ENCODE measurements around the gene TMC3. TPM values are rescaled to one million over a fixed set of nuclear protein-coding genes. Genes with fewer than 3 reads are reported as not detected.

Gene TMC3
- total and polyA plus RNA-seq, 7 donors = not detected

GRCh38 chr15:81322676-81323253 lies 51.2 kb downstream of the TMC3 start:
- Histone ChIP-seq H3K27ac (no peak overlapping the region), H3K27me3 (ENCODE audit: insufficient read depth in 3 of 3, low read length in 2 of 3) (no peaks in the 10 kb centered on the region), H3K4me3 (no peak overlapping the region), H3K9me3 (no peaks in the 10 kb centered on the region), H3K4me1 (no peaks in the 10 kb centered on the region), H3K36me3 (ENCODE audit: insufficient read depth in 1 of 2, low read depth in 1 of 2) (peaks cover 0 to 7% of the 10 kb centered on the region in 2 donors)
- ATAC-seq = no peak
- TF ChIP-seq, protein P1, sequence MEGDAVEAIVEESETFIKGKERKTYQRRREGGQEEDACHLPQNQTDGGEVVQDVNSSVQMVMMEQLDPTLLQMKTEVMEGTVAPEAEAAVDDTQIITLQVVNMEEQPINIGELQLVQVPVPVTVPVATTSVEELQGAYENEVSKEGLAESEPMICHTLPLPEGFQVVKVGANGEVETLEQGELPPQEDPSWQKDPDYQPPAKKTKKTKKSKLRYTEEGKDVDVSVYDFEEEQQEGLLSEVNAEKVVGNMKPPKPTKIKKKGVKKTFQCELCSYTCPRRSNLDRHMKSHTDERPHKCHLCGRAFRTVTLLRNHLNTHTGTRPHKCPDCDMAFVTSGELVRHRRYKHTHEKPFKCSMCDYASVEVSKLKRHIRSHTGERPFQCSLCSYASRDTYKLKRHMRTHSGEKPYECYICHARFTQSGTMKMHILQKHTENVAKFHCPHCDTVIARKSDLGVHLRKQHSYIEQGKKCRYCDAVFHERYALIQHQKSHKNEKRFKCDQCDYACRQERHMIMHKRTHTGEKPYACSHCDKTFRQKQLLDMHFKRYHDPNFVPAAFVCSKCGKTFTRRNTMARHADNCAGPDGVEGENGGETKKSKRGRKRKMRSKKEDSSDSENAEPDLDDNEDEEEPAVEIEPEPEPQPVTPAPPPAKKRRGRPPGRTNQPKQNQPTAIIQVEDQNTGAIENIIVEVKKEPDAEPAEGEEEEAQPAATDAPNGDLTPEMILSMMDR (IDR thresholded peaks at IDR 0.05) = no peak
- intact Hi-C loops (cut with DNase I) = no loop called here
- WGBS, 3 donors = 83 to 88% (median 87%) methylated on average over 6 of the region's 6 CpGs
- DNase-seq = no peak

DNA sequence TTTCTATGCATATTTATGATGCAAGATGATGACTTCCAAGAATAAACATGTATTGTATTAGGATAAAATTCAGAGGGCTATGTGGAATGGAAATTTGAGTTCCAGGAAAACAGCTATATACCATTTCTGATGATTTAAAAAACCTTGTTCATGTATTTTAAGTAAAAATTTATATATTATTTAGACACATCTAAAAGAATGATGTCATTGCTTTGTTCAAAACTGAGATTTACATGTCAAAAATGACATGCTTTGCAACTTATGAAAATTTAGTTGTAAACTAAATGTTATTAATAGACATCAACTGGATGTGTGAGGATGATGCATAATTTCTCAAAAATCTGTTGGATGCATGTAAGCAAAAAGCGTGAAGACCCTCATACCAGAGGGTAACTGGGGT lies 52.3 kb downstream of the TMC3 start:
- no peaks in the 10 kb centered on the region for H3K4me1 ChIP-seq
- no peaks in the 10 kb centered on the region for H3K27me3 ChIP-seq (ENCODE audit: insufficient read depth in 3 of 3, low read length in 2 of 3)
- intact Hi-C loops (cut with DNase I) = no loop called here
- WGBS, 3 donors = 96 to 100% (median 96%) methylated on average over 1 of the region's 1 CpG
- H3K9me3 ChIP-seq = no peaks in the 10 kb centered on the region
- ATAC-seq = no peak
- TF ChIP-seq, protein P1 (IDR thresholded peaks at IDR 0.05) = no peak
- peaks cover 0 to 8% of the 10 kb centered on the region in 2 donors for H3K36me3 ChIP-seq (ENCODE audit: insufficient read depth in 1 of 2, low read depth in 1 of 2)
- no peak overlapping the region for H3K4me3 ChIP-seq
- no peak for DNase-seq
- H3K27ac ChIP-seq = no peak overlapping the region

DNA sequence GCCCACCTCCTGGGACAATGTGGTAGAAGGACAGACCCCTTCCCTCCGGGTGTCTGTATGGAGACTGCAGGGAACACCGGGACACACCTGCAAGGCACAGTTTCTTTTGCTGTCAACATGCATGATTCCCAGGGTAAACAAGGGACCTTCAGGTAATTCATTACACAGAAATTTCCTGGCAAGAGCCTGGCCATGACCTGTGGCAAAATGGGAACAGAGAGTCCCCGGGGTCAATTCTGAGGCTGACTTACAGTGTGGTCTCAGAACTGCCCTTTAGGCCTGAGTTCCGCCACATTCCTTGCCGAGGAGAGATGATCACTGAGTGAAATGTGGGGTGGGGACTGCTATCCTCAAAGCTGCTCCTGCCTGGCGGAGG lies 56.4 kb downstream of the TMC3 start:
- H3K9me3 ChIP-seq = no peaks in the 10 kb centered on the region
- no peaks in the 10 kb centered on the region for H3K27me3 ChIP-seq (ENCODE audit: insufficient read depth in 3 of 3, low read length in 2 of 3)
- no peak overlapping the region for H3K27ac ChIP-seq
- no peak for ATAC-seq
- no peak overlapping the region for H3K4me3 ChIP-seq
- WGBS, 3 donors = 84 to 89% (median 88%) methylated on average over 6 of the region's 6 CpGs
- peaks cover 0 to 8% of the 10 kb centered on the region in 2 donors for H3K36me3 ChIP-seq (ENCODE audit: insufficient read depth in 1 of 2, low read depth in 1 of 2)
- intact Hi-C loops (cut with DNase I) = no loop called here
- no peak for DNase-seq
- no peaks in the 10 kb centered on the region for H3K4me1 ChIP-seq
- TF ChIP-seq, protein P1 (IDR thresholded peaks at IDR 0.05) = no peak

DNA sequence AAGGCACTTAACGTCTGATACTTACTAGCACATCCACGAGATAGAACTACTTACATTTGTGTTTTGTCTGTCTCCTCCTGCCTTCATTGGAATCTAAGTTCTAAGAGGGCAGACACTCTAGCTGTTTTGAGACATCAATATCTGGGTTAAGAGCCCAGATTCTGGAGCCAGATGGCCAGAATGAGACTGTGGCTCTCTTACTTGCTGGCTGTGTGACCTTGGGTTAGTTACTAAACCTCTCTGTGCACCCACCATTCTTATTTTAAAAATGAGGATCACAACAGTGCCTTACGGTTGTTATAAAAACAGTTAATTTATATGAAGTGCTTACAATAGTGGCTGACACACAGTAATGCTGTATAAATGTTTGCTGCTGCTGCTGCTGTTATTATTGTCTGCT lies 57.7 kb downstream of the TMC3 start:
- intact Hi-C loops (cut with DNase I) = no loop called here
- Histone ChIP-seq H3K27ac (no peak overlapping the region), H3K4me3 (no peak overlapping the region), H3K9me3 (no peaks in the 10 kb centered on the region), H3K36me3 (ENCODE audit: insufficient read depth in 1 of 2, low read depth in 1 of 2) (peaks cover 0 to 8% of the 10 kb centered on the region in 2 donors), H3K4me1 (no peaks in the 10 kb centered on the region), H3K27me3 (ENCODE audit: insufficient read depth in 3 of 3, low read length in 2 of 3) (no peaks in the 10 kb centered on the region)
- 84 to 93% (median 91%) methylated on average over 3 of the region's 3 CpGs for WGBS, 3 donors
- DNase-seq (no peak), ATAC-seq (no peak)
- TF ChIP-seq, protein P1 (IDR thresholded peaks at IDR 0.05) = no peak
